ENCODE data around the gene CYTH2.

CYTH2 gene

DNA sequence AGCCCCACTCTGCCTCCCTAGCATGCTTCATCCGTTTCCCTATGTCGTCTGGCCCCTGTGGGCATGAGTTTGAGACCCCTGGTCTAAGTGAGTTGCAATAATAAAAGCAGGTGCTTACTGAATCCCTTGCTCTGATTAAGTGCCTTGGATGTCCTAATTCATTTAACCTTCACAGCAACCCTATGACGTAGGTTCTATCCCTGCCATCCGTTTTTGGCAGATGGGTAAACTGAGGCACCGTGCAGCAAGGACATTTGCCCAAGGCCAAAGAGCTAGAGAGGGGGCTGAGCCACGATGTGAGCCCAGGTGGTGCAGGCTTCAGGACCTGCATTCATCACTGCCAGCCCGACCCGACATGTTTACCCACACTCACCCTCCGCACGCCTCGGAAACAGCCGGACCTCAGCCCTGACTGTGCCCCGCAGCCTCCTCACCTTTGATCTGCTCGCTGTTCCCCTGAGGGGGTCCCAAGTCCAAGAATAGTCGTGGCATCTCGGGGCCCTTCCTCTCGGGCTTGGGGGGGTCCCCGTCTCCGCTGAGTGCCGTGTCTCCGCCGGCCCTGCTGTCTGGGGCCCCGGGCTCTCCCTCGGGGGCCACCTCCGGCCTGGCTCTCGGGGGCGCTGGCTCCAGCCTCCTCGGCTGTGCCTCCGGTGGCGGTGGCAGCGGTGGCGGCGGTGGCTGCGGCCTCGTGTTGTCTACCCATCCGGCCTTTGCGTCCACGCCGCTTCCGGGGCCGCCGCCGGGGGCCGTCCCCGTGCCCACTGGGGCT is 28.0 kb downstream of the CYTH2 start:
- no peak for DNase-seq

DNA sequence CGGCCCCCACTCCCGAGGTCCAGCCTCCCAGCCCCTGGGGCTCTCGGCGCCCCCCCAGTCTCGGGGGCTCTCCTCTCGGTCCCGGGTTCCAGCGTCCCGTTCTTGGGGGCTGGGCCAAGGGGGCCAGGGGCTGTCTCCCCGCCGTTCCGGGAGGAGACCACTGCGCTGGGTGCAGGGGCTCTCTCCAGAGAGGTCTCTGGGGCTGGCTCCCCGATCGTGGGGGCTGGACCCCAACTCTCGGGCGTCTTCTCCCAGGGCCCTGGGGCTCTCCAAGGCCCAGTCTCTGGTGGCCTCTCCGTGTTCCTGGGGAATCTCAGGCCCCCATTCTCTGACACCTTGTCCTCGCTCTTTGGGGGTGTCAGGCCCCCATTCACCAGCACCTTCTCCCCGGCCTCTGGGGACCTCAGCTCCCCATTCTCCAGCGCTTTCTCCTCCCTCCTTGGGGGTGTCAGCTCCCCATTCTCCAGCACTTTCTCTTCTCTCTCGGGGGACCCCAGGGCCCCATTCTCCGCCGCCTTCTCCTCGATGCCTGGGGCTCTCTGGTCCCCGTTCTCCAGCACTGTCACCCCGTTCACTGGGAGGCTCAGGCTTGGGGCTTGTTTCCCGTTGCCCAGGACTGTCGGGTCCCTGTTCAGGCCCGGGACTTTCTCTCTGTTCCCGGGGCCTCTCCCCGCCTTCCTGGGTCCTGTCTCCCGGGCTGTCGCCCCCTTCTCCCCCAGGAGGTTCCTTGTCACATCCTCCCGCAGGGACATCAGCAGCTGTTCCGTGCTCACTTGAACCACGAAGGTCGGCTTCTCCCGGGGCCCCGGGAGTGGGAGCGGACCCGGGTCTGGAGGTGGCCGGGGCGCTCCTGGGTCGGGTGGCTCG is 28.8 kb downstream of the CYTH2 start:
- DNase-seq, result no peak

GRCh38 chr19:48498595-48499311 is 29.6 kb downstream of the CYTH2 start:
- no peak for DNase-seq

GRCh38 chr19:48499316-48500090 is 30.3 kb downstream of the CYTH2 start:
- DNase-seq, result no peak

DNA sequence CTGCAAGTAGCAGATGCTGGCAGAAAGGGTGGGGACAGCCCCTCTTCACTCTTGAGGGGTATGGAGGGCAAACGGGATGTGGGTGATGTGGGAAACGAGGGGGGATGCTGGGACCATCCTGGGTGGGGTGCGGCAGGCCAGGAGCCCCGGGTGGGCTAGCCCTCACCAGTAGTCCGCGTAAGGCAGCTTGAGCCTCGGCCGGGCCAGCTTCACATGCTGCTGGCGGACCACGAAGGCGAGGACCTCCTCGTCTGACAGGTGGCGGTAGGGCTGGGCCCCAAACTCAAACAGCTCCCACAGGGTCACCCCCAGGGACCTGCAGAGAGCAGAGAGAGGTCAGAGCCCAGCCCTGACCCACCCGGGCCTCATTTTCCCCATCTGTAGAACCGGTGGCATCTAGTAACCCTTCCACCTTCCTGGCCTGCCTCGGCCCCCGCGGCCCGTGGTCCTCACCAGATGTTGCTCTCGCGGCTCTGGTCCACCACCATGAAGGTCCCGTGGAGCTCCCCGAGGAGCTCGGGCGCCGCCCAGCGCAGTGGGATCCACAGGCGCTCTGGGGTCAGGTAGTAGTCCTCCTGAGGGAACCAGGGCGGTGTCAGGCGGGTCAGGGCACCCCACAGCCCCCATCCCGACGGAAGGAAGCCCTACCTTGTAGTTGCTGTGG is 31.8 kb downstream of the CYTH2 start:
- no peak for DNase-seq

DNA sequence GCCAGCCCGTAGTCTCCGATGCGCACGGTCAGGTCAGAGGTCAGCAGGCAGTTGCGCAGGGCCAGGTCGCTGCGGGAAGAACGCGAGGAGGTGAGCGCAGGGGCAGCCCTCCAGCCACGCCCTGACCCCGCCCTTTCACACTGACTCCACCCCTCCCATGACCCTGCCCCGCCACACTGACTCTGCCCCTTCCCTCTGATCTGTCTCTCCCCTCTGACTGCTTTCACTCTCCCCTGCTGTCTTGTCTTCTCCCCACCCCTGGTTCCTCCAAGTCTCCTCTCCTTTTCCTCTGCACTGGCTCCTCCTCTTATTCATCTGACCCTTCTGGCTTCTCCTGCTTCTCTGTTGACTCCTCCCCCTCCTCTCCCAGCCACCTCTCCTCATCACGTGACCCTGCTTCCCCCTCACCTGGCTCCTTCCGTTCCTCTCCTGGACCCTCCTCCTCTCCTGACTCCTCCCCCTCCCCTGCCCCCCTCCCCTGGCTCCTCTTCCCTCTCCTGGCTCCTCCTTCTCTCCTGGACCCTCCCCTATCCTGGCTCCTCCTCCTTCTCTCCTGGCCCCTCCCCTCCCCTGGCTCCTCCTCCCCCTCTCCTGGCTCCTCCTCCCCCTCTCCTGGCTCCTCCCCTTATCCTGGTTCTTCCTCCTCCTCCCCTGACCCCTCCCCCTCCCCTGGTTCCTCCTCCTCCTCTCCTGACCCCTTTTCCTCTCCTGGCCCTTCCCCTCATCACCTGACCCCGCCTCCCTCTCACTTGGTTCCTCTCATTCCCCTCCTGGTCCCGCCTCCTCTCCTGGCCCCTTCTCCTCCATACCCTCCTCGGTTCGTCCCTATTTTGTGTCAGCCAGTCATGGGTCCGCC is 32.6 kb downstream of the CYTH2 start:
- DNase-seq, result peak; percentile 71 to 76

DNA sequence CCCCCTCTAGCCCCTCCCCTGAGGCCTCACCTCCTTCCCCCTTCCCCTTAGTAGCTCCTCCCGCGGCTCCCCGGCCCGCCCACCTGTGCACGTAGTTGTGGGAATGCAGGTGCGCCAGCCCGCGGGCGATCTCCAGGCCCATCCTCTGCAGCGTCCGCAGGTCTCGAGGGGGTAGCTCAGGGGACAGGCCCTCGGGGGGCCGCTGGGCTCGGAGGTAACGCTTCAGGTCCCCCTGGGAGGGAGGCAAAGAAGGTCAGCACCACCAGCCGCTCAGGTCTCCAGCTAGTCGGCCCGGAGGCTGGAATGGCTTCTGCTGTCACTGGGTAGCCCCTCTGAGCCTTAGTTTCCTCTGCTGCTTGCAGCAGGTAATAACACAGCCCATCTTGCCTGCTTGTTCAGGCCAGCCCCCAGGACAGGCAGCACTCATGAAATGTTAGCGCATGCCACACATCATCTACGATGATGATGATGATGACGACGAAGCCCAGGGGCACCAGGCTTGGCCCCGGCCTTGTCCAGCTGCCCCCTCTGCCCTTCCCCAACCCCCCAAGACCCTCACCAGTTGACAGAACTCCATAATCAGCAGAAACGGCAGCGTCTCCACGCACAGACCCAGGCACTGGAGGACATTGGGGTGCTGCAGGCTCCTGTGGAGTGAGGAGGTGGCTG is 33.3 kb downstream of the CYTH2 start:
- DNase-seq, result no peak

GRCh38 chr19:48506138-48506733 is 37.1 kb downstream of the CYTH2 start:
- peak; percentile 56 to 59 for DNase-seq

DNA sequence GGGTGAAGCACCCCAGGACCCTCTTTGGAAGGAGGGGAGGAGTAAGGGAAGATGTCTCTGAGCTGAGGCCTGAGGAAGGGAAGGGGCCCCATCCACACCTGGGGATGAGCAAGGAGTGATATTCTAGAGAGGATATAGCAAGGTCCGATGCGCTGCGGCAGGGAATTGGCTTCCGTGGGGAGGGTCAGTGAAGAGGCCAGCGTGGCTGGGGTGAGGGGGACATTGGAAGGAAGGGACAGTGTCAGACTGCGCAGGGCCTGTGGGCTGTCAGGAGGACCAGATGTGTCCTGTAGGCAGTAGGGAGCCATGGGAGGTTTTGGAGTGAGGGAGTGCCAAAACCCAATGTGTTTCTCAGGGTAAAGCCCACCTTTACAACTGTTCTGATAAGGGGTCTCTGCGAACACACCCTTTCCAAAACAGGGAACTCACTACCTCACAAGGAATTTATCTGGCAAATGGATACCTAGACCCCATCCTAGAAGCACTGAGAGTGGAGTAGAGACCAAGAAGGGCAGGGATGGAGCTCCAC is 38.8 kb downstream of the CYTH2 start:
- no peak for DNase-seq

DNA sequence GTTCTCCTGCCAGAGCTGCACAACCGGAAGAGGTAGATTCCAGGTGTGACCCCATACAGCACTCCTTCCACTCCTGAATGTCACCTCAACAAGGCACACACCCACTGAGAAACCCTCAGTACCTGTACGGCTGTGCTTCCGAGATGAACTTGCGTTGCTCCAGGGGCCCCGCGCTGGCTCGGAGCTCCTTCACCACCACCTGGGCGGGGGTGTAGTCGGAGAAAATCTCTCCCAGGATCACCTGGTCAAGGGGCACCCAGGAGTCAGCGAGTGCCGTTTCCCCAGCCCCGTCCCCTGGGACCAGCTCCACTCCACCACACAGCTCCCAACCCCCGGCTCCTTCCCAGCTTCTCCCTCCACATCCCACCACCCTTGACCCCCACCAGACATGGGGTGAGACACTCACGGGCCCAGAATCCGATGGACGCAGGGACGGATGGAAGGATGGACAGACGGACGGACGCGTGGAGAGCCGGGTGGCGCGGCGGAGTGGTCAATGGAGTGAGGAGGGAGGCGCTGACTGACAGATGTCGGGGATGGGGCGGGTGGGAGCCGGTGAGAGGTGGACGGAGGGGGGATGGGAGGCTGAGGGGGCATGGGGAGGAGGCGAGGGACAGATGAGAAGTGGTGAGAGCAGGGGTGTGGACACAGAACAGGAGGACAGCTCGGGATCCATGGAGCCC is 39.7 kb downstream of the CYTH2 start:
- no peak for DNase-seq

DNA sequence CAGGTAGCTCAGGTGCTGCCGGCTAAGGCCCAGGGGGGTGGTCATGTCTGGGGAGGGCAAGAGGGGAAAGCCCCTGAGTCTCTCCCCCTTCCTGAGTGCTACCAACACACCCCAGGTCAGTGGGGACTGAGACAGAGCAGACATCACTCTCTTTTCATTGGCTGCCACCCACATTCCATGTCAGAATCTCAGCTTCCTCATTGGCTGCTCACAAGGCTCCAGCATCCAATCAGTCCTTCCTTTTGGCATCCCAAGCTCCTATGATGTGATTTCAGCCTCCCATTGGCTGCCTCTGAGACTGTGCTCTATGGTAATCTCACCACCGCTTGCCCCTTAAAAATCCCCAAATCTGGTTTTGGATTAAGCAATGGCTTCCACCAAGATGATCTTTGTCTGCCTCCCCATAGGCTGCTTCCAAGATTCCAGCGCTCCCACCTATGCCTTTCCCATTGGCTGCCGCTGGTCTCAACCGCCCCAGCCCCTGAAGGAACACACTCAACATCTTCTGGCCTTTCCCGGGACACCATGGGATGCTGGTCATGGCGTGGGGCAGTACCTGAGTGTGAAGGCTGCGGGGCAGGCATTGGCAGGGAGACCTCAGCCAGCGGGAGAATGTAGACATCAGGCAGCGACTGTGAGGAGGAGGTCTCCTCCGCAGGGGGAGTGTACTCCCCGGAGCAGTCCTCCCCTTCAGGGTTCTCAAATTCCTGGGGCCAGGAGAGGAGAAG is 40.5 kb downstream of the CYTH2 start:
- peak in 1 of 2 donors; percentile 23 for DNase-seq

DNA sequence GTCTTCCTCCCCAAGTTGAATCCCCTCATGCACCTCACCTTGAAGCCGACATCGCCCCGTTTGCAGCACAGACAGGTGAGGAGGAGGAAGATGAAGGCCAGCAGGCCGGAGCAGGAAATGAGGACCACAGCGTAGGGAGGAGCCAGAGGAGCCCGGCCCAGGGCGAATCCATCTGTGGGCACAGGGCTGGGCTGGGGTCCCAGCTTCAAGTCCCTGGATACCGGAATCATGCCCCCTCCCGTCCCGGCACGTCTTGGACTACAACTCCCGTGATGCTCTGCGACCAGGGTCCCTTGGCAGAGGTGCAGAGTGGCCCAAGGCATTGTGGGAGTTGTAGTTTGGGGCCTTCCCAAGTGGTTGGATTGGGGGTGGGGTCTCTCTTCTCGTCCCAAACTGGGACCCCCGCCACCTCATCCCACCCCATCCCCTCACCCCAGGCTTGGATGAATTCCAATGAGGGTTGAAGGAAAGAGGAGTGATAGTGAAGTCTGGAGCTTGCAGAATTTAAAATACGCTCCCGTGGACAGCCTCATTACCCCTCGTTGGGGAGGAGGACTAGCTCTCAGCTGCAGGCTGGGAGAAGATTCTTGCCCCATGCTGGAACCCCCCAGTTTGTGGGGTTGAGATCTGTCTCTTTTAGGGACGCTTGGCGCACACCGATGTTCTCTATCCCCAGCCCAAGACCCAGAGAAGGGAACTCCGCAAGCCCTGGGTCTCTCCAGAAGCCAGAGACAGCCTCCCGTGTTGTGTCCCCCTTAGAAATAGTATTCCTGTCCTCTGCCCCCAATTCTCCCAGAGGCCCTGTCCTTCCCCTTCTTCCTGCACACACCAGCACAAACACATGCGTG is 41.5 kb downstream of the CYTH2 start:
- DNase-seq, result peak in 1 of 2 donors; percentile 56

- DNase-seq, result no peak
These were observed 42.2 kb downstream of the CYTH2 start for GRCh38 chr19:48511321-48511731.

- no peak for DNase-seq
These were observed 42.8 kb downstream of the CYTH2 start, which contains the start of gene LMTK3 for GRCh38 chr19:48511800-48512503. TSS of gene LMTK3 (minus strand) at chr19:48511835. CDS start at chr19:48511576, 259 bp downstream.

DNA sequence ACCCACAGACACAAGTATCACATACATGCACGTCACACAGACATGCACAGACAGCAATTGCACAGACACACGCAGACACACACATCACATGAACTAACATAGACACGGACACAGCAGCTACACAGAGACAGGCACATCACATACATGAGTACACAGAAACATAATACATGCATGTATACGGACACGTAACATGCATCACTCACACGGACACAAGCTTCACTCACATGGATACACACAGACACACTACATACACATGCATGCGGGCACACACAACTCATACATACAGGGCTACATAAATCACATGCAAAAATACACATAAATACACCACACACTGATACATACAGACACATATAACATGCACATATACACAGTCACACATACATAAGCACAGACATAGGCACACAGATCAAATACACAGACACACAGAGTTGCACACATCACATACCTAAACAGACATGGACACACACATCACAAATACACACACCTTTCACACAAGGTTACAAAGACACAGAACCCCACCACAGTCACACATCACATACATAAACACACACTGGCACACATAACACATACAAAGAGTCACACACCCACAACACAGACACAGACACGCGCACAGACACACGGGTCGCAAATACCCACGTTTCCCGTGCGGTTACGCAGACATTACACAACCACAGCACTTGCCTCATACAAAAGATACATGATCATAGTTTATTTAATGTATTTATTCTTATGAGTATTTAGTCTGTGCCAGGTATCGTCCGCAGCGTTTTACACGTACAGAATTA is 43.5 kb downstream of the CYTH2 start:
- DNase-seq, result peak in 1 of 2 donors; percentile 42
